Measurements from ENCODE around the gene FAM221B. TPM values are rescaled to one million over a fixed set of nuclear protein-coding genes. Genes with fewer than 3 reads are reported as not detected.

FAM221B gene
- total and polyA plus RNA-seq, 2 experiments from 2014 or later = 0.47 TPM; not detected in 1

DNA sequence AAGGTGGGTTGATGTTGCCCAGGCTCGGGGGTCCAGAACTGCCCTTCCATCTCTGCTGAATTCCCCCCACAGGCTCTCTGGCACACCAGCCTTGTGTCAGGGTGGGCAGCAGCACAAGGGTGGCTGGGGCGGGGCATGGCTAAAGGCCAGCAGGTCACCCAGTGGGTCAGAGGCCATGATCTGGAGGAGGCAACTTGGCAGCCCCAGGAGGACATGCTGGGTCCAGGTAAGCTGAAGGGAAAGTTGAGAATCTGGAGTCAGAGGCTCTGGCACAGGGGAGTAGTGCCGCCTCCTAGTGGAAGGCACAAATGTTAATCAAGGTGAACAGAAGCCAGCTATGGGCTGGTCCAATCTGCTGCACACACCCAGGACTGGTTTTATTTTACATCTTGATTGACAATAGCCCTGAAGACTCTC is 6.7 kb upstream of the FAM221B start:
- H3K27ac ChIP-seq (ENCODE audit: low read depth) = no peak overlapping the region
- peak; percentile 74 for DNase-seq (ENCODE audit: low spot score)
- no peaks in the 10 kb centered on the region; the same call in 2 of the 3 replicates for H3K9me3 Mint-ChIP-seq

DNA sequence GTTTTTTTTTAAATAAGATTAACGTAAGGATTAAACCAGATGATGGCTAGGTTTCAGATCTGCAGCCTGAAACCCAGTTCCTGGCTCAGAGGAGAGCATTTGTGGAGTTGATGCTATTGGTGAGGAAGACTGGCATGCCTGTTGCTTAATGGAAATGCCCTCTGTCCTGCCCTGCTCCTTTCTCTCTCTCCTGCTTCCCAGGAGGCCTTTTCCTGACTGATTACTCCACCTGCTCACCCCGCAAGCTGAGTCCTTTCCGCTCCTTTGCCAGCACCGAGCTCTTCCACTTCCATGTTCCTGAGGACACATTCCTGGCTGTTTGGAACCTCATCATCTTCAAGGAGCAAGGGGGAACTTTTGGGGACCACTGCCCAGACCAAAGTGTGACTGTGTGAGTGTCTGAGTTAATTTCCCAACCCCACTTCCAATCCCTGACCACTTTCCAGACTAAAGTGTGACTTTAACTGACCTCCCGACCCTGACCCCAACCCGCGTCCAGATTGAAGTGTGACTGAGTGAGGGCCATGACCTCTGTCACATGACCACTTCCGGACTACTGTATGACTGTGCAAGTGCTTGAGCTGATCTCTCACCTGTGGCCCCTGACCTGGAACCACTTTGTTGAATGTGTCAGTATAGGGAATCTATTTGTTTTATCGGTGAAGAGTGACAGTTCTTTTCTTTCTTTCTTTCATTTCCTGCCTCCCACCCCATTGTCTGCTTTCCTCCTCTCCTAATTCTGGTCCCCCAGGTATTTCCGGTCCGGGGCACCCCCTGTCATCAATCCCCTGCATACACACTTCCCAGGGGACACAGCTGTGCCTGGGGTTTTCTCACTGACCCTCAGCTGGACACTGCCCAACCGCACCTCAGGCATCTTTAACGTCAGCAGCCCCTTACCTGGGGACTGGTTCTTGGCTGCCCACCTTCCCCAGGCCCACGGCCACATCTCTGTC is 6.0 kb upstream of the FAM221B start:
- H3K4me1 ChIP-seq (ENCODE audit: insufficient read depth) = peaks cover 8% of the 10 kb centered on the region; the same call in 1 of the 2 replicates
- H3K79me2 ChIP-seq (replicated peaks; ENCODE audit: insufficient read depth) = no peaks in the 10 kb centered on the region
- DNase-seq (ENCODE audit: low spot score) = no peak
- no peak overlapping the region for H3K27ac ChIP-seq (ENCODE audit: low read depth)
- ATAC-seq = no peak
- H3F3A ChIP-seq (replicated peaks; ENCODE audit: low read depth) = 0 out of 2 replicates have a peak, but pooled peaks cover 3% of the 10 kb centered on the region
- peaks cover 9% of the 10 kb centered on the region for H3K27me3 Mint-ChIP-seq (ENCODE audit: insufficient read depth, low read depth, poor library complexity)
- peaks cover 5% of the 10 kb centered on the region; the same call in 1 of the 2 replicates for H3K9me2 ChIP-seq (ENCODE audit: insufficient read depth)
- H3K4me3 Mint-ChIP-seq = no peak overlapping the region
- no peak overlapping the region for H2AFZ ChIP-seq
- no peaks in the 10 kb centered on the region; the same call in 1 of the 2 replicates for H4K20me1 ChIP-seq (replicated peaks; ENCODE audit: insufficient read depth)
- H3K27ac Mint-ChIP-seq = no peak overlapping the region; the same call in 1 of the 2 replicates
- no peak overlapping the region for H3K4me2 ChIP-seq
- TF ChIP-seq, protein P1, sequence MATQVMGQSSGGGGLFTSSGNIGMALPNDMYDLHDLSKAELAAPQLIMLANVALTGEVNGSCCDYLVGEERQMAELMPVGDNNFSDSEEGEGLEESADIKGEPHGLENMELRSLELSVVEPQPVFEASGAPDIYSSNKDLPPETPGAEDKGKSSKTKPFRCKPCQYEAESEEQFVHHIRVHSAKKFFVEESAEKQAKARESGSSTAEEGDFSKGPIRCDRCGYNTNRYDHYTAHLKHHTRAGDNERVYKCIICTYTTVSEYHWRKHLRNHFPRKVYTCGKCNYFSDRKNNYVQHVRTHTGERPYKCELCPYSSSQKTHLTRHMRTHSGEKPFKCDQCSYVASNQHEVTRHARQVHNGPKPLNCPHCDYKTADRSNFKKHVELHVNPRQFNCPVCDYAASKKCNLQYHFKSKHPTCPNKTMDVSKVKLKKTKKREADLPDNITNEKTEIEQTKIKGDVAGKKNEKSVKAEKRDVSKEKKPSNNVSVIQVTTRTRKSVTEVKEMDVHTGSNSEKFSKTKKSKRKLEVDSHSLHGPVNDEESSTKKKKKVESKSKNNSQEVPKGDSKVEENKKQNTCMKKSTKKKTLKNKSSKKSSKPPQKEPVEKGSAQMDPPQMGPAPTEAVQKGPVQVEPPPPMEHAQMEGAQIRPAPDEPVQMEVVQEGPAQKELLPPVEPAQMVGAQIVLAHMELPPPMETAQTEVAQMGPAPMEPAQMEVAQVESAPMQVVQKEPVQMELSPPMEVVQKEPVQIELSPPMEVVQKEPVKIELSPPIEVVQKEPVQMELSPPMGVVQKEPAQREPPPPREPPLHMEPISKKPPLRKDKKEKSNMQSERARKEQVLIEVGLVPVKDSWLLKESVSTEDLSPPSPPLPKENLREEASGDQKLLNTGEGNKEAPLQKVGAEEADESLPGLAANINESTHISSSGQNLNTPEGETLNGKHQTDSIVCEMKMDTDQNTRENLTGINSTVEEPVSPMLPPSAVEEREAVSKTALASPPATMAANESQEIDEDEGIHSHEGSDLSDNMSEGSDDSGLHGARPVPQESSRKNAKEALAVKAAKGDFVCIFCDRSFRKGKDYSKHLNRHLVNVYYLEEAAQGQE (IDR thresholded peaks at IDR 0.05; ENCODE audit: unreplicated experiment) = no peak
- TF ChIP-seq, protein P2, sequence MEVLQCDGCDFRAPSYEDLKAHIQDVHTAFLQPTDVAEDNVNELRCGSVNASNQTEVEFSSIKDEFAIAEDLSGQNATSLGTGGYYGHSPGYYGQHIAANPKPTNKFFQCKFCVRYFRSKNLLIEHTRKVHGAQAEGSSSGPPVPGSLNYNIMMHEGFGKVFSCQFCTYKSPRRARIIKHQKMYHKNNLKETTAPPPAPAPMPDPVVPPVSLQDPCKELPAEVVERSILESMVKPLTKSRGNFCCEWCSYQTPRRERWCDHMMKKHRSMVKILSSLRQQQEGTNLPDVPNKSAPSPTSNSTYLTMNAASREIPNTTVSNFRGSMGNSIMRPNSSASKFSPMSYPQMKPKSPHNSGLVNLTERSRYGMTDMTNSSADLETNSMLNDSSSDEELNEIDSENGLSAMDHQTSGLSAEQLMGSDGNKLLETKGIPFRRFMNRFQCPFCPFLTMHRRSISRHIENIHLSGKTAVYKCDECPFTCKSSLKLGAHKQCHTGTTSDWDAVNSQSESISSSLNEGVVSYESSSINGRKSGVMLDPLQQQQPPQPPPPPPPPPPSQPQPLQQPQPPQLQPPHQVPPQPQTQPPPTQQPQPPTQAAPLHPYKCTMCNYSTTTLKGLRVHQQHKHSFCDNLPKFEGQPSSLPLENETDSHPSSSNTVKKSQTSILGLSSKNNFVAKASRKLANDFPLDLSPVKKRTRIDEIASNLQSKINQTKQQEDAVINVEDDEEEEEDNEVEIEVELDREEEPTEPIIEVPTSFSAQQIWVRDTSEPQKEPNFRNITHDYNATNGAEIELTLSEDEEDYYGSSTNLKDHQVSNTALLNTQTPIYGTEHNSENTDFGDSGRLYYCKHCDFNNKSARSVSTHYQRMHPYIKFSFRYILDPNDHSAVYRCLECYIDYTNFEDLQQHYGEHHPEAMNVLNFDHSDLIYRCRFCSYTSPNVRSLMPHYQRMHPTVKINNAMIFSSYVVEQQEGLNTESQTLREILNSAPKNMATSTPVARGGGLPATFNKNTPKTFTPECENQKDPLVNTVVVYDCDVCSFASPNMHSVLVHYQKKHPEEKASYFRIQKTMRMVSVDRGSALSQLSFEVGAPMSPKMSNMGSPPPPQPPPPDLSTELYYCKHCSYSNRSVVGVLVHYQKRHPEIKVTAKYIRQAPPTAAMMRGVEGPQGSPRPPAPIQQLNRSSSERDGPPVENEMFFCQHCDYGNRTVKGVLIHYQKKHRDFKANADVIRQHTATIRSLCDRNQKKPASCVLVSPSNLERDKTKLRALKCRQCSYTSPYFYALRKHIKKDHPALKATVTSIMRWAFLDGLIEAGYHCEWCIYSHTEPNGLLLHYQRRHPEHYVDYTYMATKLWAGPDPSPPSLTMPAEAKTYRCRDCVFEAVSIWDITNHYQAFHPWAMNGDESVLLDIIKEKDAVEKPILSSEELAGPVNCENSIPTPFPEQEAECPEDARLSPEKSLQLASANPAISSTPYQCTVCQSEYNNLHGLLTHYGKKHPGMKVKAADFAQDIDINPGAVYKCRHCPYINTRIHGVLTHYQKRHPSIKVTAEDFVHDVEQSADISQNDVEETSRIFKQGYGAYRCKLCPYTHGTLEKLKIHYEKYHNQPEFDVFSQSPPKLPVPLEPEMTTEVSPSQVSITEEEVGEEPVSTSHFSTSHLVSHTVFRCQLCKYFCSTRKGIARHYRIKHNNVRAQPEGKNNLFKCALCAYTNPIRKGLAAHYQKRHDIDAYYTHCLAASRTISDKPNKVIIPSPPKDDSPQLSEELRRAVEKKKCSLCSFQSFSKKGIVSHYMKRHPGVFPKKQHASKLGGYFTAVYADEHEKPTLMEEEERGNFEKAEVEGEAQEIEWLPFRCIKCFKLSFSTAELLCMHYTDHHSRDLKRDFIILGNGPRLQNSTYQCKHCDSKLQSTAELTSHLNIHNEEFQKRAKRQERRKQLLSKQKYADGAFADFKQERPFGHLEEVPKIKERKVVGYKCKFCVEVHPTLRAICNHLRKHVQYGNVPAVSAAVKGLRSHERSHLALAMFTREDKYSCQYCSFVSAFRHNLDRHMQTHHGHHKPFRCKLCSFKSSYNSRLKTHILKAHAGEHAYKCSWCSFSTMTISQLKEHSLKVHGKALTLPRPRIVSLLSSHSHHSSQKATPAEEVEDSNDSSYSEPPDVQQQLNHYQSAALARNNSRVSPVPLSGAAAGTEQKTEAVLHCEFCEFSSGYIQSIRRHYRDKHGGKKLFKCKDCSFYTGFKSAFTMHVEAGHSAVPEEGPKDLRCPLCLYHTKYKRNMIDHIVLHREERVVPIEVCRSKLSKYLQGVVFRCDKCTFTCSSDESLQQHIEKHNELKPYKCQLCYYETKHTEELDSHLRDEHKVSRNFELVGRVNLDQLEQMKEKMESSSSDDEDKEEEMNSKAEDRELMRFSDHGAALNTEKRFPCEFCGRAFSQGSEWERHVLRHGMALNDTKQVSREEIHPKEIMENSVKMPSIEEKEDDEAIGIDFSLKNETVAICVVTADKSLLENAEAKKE (CRISPR knock-in tag; IDR thresholded peaks at IDR 0.05) = no peak
- TF ChIP-seq EZH2 (IDR thresholded peaks at IDR 0.05; ENCODE audit: low read depth, unreplicated experiment) = no peak
- no peaks in the 10 kb centered on the region for H3K27me3 ChIP-seq (ENCODE audit: insufficient read depth)
- peaks cover 23% of the 10 kb centered on the region for H3K4me1 Mint-ChIP-seq
- H3K36me3 Mint-ChIP-seq (ENCODE audit: low read depth) = no peaks in the 10 kb centered on the region
- H3K9me3 Mint-ChIP-seq = no peaks in the 10 kb centered on the region; the same call in 2 of the 3 replicates
- H3K36me3 ChIP-seq (ENCODE audit: insufficient read depth) = no peaks in the 10 kb centered on the region
- no peak overlapping the region for H3K4me3 ChIP-seq

More for the DNA sequence above, 6.7 kb upstream of the FAM221B start:
- Histone ChIP-seq H3K4me2 (no peak overlapping the region), H3K27me3 (ENCODE audit: insufficient read depth) (no peaks in the 10 kb centered on the region), H3K9me2 (ENCODE audit: insufficient read depth) (peaks cover 5% of the 10 kb centered on the region; the same call in 1 of the 2 replicates), H4K20me1 (replicated peaks; ENCODE audit: insufficient read depth) (no peaks in the 10 kb centered on the region; the same call in 1 of the 2 replicates), H2AFZ (no peak overlapping the region), H3K36me3 (ENCODE audit: insufficient read depth) (no peaks in the 10 kb centered on the region), H3K4me1 (ENCODE audit: insufficient read depth) (0 out of 2 replicates have a peak, but pooled peaks cover 2% of the 10 kb centered on the region), H3K79me2 (replicated peaks; ENCODE audit: insufficient read depth) (no peaks in the 10 kb centered on the region), H3K4me3 (no peak overlapping the region), H3F3A (replicated peaks; ENCODE audit: low read depth) (no peaks in the 10 kb centered on the region)
- TF ChIP-seq NANOG (IDR thresholded peaks at IDR 0.05; ENCODE audit: borderline replicate concordance) (no peak), ZNF331 (CRISPR knock-in tag; IDR thresholded peaks at IDR 0.05; ENCODE audit: low read depth) (no peak), STAT1 (IDR thresholded peaks at IDR 0.05; ENCODE audit: unreplicated experiment) (no peak), JUNB (IDR thresholded peaks at IDR 0.05; ENCODE audit: unreplicated experiment) (no peak)
- TF ChIP-seq, protein P3, sequence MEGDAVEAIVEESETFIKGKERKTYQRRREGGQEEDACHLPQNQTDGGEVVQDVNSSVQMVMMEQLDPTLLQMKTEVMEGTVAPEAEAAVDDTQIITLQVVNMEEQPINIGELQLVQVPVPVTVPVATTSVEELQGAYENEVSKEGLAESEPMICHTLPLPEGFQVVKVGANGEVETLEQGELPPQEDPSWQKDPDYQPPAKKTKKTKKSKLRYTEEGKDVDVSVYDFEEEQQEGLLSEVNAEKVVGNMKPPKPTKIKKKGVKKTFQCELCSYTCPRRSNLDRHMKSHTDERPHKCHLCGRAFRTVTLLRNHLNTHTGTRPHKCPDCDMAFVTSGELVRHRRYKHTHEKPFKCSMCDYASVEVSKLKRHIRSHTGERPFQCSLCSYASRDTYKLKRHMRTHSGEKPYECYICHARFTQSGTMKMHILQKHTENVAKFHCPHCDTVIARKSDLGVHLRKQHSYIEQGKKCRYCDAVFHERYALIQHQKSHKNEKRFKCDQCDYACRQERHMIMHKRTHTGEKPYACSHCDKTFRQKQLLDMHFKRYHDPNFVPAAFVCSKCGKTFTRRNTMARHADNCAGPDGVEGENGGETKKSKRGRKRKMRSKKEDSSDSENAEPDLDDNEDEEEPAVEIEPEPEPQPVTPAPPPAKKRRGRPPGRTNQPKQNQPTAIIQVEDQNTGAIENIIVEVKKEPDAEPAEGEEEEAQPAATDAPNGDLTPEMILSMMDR (conservative IDR thresholded peaks at IDR 0.05; ENCODE audit: low read depth in 2 of 2) = peak; percentile 54 to 78
- Mint-ChIP-seq H3K36me3 (ENCODE audit: low read depth) (no peaks in the 10 kb centered on the region), H3K27ac (no peak overlapping the region), H3K4me3 (no peak overlapping the region), H3K4me1 (peaks cover 18% of the 10 kb centered on the region), H3K27me3 (ENCODE audit: insufficient read depth, low read depth, poor library complexity) (peaks cover 9% of the 10 kb centered on the region)
- ATAC-seq = peak; percentile 92

Data from GM23338 (cell line).